AG09309 (cell line): ENCODE results near the gene TYW5.

Experiments
- DNase-seq: peaks from one replicate; pipeline ENCODE4 v3.0.0-alpha.2; 2010; ENCODE audit warnings: low read depth
- H3K4me3 ChIP-seq: 2 replicates; pipeline ENCODE4 v1.5.1; 2011; ENCODE audit warnings: mild to moderate bottlenecking, low read depth, low read length, moderate library complexity; ENCODE audit not compliant: control insufficient read depth
- TF ChIP-seq, protein P1 (sequence below): IDR thresholded peaks from 2 replicates; pipeline ENCODE4 v1.5.1; 2011; ENCODE audit warnings: mild to moderate bottlenecking, low read depth, low read length, inconsistent platforms; ENCODE audit not compliant: insufficient read depth, control insufficient read depth; ENCODE audit errors: missing control alignments

Gene TYW5

DNA sequence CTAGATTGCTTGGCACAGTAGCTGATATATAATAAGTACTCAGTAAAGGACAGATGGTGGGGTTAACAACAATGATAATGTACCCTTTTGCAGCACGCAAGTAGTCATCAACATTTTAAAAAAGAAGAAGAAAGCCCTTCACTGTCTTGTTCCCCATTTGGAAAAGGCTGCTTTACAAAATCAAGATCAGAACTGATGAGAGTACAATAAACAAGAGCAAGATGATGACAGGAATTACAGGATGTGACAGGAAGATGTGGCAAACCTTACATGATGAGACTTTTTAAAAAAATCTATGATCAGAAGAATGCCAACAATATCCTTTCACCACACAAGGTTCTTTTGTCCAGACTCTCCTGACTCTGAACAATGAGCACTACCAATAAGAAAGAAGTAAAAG, 9.1 kb downstream of the TYW5 start:
- no peak overlapping the region for H3K4me3 ChIP-seq
- TF ChIP-seq, protein P1, sequence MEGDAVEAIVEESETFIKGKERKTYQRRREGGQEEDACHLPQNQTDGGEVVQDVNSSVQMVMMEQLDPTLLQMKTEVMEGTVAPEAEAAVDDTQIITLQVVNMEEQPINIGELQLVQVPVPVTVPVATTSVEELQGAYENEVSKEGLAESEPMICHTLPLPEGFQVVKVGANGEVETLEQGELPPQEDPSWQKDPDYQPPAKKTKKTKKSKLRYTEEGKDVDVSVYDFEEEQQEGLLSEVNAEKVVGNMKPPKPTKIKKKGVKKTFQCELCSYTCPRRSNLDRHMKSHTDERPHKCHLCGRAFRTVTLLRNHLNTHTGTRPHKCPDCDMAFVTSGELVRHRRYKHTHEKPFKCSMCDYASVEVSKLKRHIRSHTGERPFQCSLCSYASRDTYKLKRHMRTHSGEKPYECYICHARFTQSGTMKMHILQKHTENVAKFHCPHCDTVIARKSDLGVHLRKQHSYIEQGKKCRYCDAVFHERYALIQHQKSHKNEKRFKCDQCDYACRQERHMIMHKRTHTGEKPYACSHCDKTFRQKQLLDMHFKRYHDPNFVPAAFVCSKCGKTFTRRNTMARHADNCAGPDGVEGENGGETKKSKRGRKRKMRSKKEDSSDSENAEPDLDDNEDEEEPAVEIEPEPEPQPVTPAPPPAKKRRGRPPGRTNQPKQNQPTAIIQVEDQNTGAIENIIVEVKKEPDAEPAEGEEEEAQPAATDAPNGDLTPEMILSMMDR: no peak
- DNase-seq: no peak

DNA sequence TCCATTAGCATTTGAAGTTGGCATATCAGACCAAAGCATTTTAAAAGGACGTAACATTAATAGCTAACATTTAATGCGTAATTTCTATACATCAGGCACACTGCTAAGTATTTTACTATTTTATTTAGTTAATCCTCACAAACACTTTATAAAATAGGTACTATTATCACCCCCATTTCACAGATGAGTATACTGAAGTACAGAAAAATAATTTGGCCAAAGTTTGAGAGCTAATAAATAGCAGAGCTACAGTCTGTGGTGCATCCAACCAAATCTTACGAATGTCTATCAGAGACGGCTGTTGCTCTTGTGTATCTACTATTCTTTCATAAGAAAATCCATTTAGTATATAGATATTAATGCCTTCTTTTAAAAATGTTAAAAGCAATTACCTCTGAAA, 11.9 kb downstream of the TYW5 start:
- TF ChIP-seq, protein P1: no peak
- no peak overlapping the region for H3K4me3 ChIP-seq
- no peak for DNase-seq

DNA sequence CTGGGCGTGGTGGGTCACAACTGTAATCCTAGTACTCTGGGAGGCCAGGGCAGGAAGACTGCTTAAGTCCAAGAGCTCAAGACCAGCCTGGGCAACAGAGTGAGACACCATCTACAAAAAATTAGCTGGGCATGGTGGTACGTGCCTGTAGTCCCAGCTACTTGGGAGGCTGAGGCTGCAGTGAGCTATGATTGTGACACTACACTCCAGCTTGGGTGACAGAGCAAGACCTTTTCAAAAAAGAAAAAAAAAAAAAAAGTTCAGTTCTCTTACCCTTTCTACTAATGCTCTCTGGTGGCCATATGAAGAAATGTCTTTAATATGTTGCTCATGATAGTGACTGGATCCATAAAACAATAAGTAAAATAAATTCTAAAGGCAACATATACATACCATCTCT, 14.9 kb downstream of the TYW5 start:
- no peak overlapping the region for H3K4me3 ChIP-seq
- TF ChIP-seq, protein P1: peak; percentile 7
- no peak for DNase-seq

DNA sequence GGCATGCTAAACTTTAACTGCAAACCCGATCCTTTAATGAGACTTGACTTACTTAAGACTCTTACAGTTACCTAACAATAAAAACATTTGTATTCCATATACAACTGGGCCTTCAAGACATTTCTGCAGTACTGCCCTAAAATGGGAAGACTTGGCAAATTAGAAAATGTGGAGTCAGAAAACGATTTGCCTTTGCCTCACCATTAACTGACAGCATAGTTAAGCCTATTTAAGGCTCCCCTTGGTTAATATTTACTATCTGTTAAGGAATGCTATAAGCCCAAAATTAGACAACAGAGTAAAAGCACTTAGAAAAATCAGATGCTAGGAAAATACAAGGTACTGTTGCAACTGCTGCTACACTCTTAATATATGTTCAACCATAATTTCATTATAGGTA, 18.7 kb downstream of the TYW5 start:
- TF ChIP-seq, protein P1: no peak
- no peak for DNase-seq
- no peak overlapping the region for H3K4me3 ChIP-seq

DNA sequence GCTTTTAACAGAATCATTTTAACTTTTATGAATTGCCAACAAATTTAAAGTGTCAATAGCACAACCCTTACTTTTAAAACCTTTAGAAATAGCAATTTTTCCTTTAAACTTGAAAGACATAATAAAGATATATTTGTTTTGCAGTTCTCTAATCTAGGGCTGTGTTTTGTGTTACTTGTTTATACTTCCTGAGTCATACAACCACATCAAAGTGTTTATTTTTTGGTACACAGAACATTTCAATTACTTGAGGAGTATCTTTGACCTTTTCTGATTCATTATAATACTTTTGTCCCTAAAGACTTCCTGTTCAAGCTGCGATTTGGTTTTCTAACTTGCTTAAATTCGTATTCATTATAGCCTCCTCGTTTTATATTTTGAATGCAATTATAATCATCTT, 21.8 kb downstream of the TYW5 start:
- TF ChIP-seq, protein P1: no peak
- no peak for DNase-seq
- no peak overlapping the region for H3K4me3 ChIP-seq

DNA sequence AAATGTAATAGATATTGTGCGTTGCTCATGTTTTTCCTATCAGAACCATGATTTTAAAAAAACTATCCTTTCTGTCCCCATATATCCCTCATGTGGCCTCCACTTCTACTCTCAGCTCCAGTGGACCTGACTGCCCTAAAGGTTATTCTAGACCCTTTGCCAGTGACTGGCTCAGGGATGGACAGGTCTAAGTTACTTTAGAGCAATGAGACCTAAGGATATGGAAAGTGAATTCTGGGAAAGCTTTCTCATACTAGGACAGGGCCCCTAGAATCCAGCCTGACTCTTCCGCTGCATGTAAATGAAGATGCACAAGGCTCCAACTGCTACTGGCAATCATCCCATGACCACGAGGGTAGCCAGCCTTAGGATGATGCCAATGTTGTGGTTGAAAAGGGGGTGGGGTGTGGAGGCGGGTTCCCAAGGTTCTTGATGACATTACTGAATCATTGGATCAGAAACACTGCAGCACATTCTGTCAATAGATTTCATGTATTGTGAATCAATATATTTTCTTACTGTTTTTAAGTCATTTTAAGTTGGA, 22.9 kb downstream of the TYW5 start:
- TF ChIP-seq, protein P1: no peak
- no peak overlapping the region for H3K4me3 ChIP-seq
- DNase-seq: no peak

DNA sequence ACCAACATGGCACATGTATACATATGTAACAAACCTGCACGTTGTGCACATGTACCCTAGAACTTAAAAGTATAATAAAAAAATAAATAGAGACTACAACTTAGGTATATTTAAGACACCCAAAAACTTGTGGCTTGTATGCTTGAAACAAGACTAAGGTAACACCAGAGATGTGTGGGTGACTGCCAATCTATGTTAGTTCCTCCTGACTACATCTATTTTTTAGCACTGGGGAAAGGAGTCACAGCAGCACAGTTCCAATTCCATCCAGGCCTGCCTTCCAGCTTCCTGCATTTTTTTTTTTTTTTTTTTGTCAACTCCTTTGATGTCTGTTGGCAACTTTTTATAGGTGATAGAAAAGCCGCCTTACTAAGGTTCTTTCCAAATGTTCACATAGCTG, 26.0 kb downstream of the TYW5 start:
- no peak overlapping the region for H3K4me3 ChIP-seq
- no peak for DNase-seq
- TF ChIP-seq, protein P1: no peak
